Measurements from ENCODE around the gene CAMK2A. TPM values are rescaled to one million over a fixed set of nuclear protein-coding genes. Genes with fewer than 3 reads are reported as not detected.

Gene CAMK2A
- total RNA-seq, 1 experiment from 2014 or later = not detected

GRCh38 chr5:150238646-150239045 lies 50.9 kb downstream of the CAMK2A start:
- peaks cover 58% of the 10 kb centered on the region for H3K27me3 Mint-ChIP-seq (ENCODE audit: unreplicated experiment)
- intact Hi-C loops (cut with micrococcal nuclease; ENCODE audit: unreplicated experiment) = no loop called here
- no peaks in the 10 kb centered on the region for H3K4me1 Mint-ChIP-seq (ENCODE audit: low read depth, unreplicated experiment)
- no peak overlapping the region for H3K4me3 Mint-ChIP-seq (ENCODE audit: low read depth, unreplicated experiment)
- no peak for TF ChIP-seq CTCF (IDR thresholded peaks at IDR 0.05; ENCODE audit: unreplicated experiment)
- BruUV-seq (replicated peaks) = no TSS peak
- H3K36me3 Mint-ChIP-seq (ENCODE audit: insufficient read depth, unreplicated experiment) = no peaks in the 10 kb centered on the region
- no peak for DNase-seq
- no peaks in the 10 kb centered on the region for H3K9me3 Mint-ChIP-seq (ENCODE audit: low read depth, unreplicated experiment)
- CTCF ChIA-PET = no interaction called here
- H3K27ac Mint-ChIP-seq (ENCODE audit: unreplicated experiment) = no peak overlapping the region

- H3K27ac Mint-ChIP-seq (ENCODE audit: unreplicated experiment) = no peak overlapping the region
- CTCF ChIA-PET = interaction anchor here (1.0 kb wide), 1 partner anchor 11 kb away, joined by 3 read pairs; no protein-coding TSS in a partner anchor
- H3K27me3 Mint-ChIP-seq (ENCODE audit: unreplicated experiment) = peaks cover 44% of the 10 kb centered on the region
These were observed 52.4 kb downstream of the CAMK2A start for GRCh38 chr5:150236981-150237754.

GRCh38 chr5:150236313-150236712 lies 53.3 kb downstream of the CAMK2A start:
- H3K27ac Mint-ChIP-seq (ENCODE audit: unreplicated experiment) = no peak overlapping the region
- H3K4me3 Mint-ChIP-seq (ENCODE audit: low read depth, unreplicated experiment) = no peak overlapping the region
- DNase-seq = no peak
- no TSS peak for BruUV-seq (replicated peaks)
- no peaks in the 10 kb centered on the region for H3K9me3 Mint-ChIP-seq (ENCODE audit: low read depth, unreplicated experiment)
- intact Hi-C loops (cut with micrococcal nuclease; ENCODE audit: unreplicated experiment) = no loop called here
- H3K27me3 Mint-ChIP-seq (ENCODE audit: unreplicated experiment) = peaks cover 35% of the 10 kb centered on the region
- CTCF ChIA-PET = no interaction called here
- H3K4me1 Mint-ChIP-seq (ENCODE audit: low read depth, unreplicated experiment) = no peaks in the 10 kb centered on the region
- H3K36me3 Mint-ChIP-seq (ENCODE audit: insufficient read depth, unreplicated experiment) = no peaks in the 10 kb centered on the region
- no peak for TF ChIP-seq CTCF (IDR thresholded peaks at IDR 0.05; ENCODE audit: unreplicated experiment)

More at GRCh38 chr5:150236981-150237754, 52.4 kb downstream of the CAMK2A start:
- no peak overlapping the region for H3K4me3 Mint-ChIP-seq (ENCODE audit: low read depth, unreplicated experiment)
- no peaks in the 10 kb centered on the region for H3K4me1 Mint-ChIP-seq (ENCODE audit: low read depth, unreplicated experiment)
- H3K9me3 Mint-ChIP-seq (ENCODE audit: low read depth, unreplicated experiment) = no peaks in the 10 kb centered on the region
- no peak for TF ChIP-seq CTCF (IDR thresholded peaks at IDR 0.05; ENCODE audit: unreplicated experiment)
- no peaks in the 10 kb centered on the region for H3K36me3 Mint-ChIP-seq (ENCODE audit: insufficient read depth, unreplicated experiment)
- intact Hi-C loops (cut with micrococcal nuclease; ENCODE audit: unreplicated experiment) = no loop called here
- no TSS peak for BruUV-seq (replicated peaks)
- DNase-seq = no peak

GRCh38 chr5:150235500-150235854 lies 54.1 kb downstream of the CAMK2A start:
- no peak for TF ChIP-seq CTCF (IDR thresholded peaks at IDR 0.05; ENCODE audit: unreplicated experiment)
- CTCF ChIA-PET = no interaction called here
- Mint-ChIP-seq H3K27me3 (ENCODE audit: unreplicated experiment) (peaks cover 28% of the 10 kb centered on the region), H3K4me3 (ENCODE audit: low read depth, unreplicated experiment) (no peak overlapping the region), H3K36me3 (ENCODE audit: insufficient read depth, unreplicated experiment) (no peaks in the 10 kb centered on the region), H3K4me1 (ENCODE audit: low read depth, unreplicated experiment) (no peaks in the 10 kb centered on the region), H3K27ac (ENCODE audit: unreplicated experiment) (no peak overlapping the region), H3K9me3 (ENCODE audit: low read depth, unreplicated experiment) (no peaks in the 10 kb centered on the region)
- intact Hi-C loops (cut with micrococcal nuclease; ENCODE audit: unreplicated experiment) = no loop called here
- no peak for DNase-seq
- no TSS peak for BruUV-seq (replicated peaks)
